HG03039 (cell line): Measurements from ENCODE around the gene CTPS1.

Experiments
- ATAC-seq: cut with Tn5 transposase; IDR thresholded peaks from one replicate; pipeline ENCODE4 v1.9.1; 2021; ENCODE audit warnings: mild to moderate bottlenecking, moderate library complexity; ENCODE audit not compliant: unreplicated experiment

Gene CTPS1

GRCh38 chr1:40965531-40965930 is 14.0 kb upstream of the CTPS1 start:
- no peak for ATAC-seq

DNA sequence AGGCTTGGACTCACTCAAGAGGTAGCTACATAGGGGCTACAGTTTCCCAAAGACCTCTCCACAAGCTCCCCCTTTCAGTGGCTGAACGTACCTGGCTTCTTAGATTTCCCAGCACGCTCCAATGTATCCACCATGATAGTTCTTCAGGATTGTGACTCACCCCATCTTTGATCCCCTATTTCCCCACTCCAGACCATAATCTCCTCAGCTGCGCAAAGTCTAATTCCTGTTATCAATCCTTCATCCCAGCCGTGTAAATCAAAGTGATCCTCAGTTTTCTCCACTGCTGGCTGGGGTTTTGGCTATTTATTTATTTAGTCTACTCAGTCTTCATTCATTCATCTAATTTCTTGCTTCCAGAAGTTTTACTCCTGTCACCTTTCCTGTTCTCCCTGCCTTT is 13.1 kb upstream of the CTPS1 start:
- ATAC-seq, result no peak

DNA sequence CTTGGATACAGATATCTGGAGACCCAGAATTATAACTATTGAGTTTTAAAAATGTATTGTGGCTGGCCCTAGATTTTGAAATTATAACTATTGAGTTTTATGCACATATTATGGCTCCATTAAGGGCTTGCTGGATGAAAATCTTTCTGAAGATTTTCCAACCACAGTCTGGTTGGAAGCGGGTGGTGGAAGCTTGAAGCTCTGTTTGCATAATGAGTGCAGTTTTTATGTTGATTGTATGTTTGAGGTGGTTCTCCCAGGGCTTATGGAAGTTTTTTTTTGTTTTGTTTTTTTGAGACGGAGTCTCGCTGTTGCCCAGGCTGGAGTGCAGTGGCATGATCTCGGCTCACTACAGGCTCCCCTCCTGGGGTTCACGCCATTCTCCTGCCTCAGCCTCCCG is 10.1 kb upstream of the CTPS1 start:
- no peak for ATAC-seq

- no peak for ATAC-seq
Observed at GRCh38 chr1:40971966-40972365, 7.5 kb upstream of the CTPS1 start.

DNA sequence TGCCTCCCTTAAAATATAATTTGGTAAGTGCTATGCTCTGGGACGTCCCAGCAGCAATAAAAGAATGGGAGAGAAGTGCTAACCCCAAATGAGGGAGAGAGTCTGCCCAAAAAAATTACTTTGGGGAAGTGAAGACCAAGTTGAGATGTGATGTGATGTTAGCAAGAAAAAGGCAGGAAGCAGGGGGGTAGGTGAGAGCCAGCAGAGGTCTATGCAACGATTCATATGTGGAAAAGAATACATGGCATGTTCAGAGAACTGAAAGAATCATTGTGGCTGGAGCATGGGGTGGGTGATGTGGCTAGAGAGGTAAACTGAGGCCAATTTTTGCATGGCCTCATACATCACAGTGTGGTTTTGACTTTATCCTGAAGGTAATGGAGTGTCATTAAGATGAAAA is 5.6 kb upstream of the CTPS1 start:
- ATAC-seq, result no peak

- ATAC-seq, result no peak
Observed at GRCh38 chr1:40974945-40975344, 4.6 kb upstream of the CTPS1 start.

DNA sequence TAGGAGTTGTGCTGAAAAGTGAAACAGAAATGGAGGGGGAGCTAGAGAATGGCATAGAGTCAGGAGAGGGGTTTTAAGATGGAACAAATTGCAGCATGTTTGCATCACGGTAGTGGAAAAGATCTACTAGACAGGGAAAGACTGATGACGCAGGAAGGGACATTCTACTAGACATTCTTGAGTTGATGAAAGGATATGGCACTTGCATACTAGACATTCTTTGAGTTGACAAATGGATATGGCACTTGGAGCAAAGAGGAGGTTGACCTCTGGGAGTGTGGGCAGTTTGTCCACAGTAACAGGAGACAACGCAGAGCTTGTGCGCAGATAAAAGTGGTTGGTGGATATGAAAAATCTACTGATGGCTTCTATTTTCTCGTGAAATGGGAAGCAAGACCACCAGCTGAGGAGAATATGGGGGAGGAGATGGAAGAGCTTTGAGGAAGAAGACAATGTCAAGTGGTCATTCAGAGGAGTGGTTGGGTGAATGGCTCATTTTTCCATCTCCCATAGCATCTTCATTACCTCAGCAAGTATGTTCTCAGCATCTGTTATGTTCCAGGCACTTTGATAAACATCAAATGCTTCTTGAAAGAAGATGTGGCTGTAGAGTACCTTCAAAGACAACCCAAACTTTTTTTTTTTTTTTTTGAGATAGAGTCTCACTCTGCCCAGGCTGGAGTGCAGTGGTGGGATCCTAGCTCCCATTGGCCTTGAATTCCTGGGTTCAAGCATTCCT is 2.4 kb upstream of the CTPS1 start:
- ATAC-seq, result no peak

DNA sequence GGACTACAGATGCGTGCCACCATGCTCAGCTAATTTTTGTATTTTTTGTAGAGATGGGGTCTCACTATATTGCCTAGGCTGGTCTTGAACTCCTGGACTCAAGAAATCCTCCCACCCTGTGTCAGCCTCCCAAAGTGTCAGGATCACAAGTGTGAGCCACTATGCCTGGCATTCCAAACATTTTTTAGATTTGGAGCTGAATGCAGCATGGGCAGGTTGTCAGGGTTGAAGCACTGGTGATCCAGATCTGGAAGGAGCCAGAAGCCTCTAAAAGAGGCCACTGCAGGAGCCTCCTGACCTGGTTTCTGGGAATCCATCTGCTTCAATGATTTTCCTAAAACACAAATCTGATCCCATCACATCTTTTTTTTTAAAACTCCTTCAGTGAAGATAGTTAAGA is 1.8 kb upstream of the CTPS1 start:
- no peak for ATAC-seq

DNA sequence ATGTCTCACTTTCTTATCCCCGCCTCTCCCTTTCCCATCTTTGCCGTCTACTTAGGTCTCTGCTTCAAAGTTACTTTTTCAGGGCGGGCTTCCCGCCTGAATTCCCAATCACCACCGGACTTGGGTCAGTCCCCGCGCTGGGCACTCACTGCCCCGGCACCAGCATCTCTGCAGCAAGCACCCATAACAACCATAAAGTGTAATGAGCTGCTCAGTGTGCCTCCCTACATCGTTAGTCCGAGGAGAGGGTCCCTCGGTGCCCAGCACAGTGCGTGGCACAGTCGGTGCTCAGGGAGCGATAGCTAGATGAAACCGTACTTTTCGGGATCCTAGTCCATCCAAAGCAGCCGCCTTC is 633 bp upstream of the CTPS1 start:
- ATAC-seq, result no peak

DNA sequence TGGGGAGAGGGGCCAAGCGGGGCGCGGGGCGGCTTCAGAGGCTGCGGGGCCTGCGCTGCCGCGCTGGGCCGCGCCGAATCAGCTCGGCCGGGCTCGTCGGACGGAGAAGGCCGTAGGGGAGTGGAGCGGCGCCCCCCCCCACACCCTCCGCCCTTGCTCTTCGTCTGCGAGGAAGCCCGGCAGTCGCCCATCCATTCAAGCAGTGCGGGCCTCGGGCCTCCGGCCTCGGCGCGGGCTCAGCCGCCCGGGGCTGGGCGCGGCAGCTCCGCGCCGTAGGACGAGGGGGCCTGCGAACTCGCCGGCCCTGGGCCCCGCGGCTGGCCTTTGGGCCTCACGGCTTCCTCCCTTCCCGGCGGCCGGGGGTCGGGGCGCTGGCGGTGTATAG is 564 bp downstream of the CTPS1 start:
- peak; percentile 8 for ATAC-seq

DNA sequence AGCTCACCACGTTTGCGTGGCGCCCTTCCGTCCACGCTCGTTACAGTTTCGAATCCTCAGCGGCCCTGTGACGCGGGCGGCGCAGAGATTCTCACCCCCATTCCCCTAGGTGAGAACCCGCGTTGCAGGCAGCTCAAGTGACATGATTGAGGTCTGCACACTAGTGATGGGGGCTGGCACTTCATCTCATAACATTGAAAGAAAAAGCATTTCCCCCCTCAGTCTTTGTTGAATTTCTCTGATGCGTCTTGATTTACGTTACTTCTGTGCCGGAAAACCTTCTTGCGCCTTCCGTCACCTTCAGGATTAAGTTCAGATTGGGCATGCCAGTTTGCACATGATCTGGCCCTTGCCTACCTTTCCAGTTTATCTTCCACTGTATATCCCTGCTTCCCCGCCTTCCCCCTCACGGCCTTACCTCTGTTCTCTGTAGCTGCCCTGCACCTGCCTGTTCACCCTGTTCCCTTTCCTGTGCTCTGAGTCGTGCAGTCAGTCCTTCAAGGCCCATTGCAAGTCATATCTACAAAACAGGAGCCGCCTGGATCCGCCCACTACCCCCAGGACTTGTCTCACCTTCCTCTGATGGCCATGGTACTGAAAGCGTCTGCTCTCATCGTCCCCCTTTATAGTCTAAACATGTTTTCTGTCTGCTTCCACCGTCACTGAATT is 1.1 kb downstream of the CTPS1 start:
- ATAC-seq, result no peak

- no peak for ATAC-seq
Observed at GRCh38 chr1:40981691-40982448, 2.4 kb downstream of the CTPS1 start.

DNA sequence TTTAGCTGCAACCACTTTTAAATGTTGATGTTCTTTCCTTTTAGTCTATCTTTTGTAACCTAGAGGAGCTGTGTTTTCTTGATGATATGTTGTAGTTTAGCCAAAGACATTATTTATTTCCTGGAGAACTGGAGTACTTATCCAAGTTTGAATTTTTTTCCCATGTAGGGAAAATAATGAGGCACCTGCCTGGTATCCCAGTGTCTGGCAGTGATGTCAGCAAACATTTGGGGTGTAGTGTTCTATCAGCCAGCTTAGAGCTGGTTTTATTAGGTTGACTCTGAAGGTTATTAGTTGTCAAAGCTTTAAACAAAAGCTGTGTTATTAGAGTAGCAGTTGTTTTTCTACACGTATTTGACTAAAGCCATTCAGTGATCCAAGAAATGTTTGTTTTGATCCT is 3.2 kb downstream of the CTPS1 start:
- ATAC-seq, result no peak

DNA sequence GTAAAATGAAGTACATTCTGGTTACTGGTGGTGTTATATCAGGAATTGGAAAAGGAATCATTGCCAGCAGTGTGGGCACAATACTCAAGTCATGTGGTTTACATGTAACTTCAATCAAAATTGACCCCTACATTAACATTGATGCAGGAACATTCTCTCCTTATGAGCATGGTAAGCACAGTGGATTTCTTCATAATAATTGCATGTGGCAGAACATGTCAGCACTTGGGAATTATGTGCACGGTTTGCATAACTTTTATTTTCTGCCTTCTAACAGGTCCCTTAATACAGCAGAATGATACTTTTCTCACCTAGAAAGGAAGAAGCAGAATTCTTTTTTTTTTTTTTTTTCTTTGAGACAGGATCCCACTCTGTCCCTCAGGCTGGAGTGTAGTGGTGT is 3.8 kb downstream of the CTPS1 start:
- no peak for ATAC-seq

- no peak for ATAC-seq
Observed at GRCh38 chr1:40984066-40984465, 4.6 kb downstream of the CTPS1 start.

- no peak for ATAC-seq
Observed at GRCh38 chr1:40984531-40984930, 5.0 kb downstream of the CTPS1 start.

- ATAC-seq, result no peak
Observed at GRCh38 chr1:40985161-40985560, 5.7 kb downstream of the CTPS1 start.

GRCh38 chr1:40985875-40986274 is 6.4 kb downstream of the CTPS1 start:
- ATAC-seq, result no peak

GRCh38 chr1:40986328-40986783 is 6.9 kb downstream of the CTPS1 start:
- no peak for ATAC-seq

DNA sequence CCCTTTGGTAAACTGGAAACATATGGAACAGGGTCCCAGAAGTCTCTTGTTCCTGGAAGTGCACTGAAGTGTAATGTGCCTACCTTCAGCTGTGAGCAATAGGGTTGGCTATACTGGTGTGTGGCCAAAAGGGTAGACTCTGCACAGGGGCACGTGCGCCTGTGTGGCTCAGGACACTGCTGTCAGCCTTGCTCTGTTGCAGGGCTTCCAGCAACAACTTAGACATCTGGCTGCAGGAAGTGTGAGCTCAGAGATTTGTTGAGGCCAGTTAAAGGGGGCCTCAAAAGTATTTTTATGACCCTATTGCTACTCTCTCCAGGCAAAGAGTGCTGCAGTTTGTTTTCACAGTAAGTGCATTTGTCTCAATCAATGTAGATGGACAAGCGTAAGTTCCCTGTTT is 7.5 kb downstream of the CTPS1 start:
- ATAC-seq, result no peak

DNA sequence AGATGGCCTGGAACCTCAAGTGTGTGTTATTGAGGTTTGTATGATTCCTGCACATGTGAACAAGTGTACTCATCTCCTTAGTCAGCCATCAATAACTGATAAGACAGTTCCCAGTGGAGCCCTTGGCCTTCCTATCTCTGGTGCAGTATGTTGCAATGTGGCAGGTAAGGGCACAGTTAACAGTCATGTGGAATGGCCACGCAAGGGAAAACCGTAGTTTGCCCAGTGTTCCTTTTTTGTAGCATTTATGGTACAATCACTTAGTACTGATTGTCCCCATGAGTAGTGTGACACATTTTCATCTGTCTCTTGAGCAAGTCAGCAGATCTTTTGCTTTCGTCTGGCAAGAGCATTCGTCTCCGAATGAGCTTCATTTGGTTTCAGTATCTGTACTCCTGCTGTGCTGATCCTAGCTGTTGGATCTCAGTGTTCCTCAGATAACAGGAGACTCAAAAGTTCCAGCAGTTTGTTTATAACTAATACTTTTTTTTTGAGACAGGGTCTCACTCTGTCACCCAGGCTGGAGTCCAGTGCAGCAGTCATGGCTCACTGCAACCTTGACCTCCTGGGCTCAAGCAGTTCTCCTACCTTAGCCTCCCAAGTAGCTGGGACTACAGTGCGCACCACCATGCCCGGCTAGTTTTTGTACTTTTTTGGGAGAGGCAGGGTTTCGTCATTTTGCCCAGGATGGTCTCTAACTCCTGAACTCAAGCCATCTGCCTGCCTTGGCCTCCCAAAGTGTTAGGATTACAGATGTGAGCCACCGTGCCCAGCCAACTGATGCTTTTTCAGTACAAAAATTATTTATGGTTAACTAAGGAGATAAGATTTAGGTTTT is 8.2 kb downstream of the CTPS1 start:
- ATAC-seq, result no peak
